Neural progenitor cell (in vitro differentiated cells): Measurements from ENCODE around the gene IDNK. TPM values are rescaled to one million over a fixed set of nuclear protein-coding genes. Genes with fewer than 3 reads are reported as not detected.
A peak's percentile ranks its signal among the peaks of the same experiment; 100 is the strongest.

Experiments
- DNase-seq: peaks from one replicate; pipeline ENCODE4 v3.0.0-alpha.2; 2016; ENCODE audit warnings: low spot score
- H2AFZ ChIP-seq: fragments of 200-600 bp; sonication (generic); replicated peaks from 2 replicates; pipeline ENCODE4 v1.6.1; 2016; ENCODE audit warnings: antibody characterized with exemption
- H3F3A ChIP-seq: fragments of 200-600 bp; sonication (generic); 2 replicates; pipeline ENCODE4 v1.6.1; 2016; ENCODE audit warnings: antibody characterized with exemption, low read depth
- H3K27ac ChIP-seq: fragments of 200-600 bp; sonication (generic); 2 replicates; pipeline ENCODE4 v1.5.1; 2016; ENCODE audit warnings: mild to moderate bottlenecking
- H3K27me3 ChIP-seq: fragments of 200-600 bp; sonication (generic); 2 replicates; pipeline ENCODE4 v1.6.1; 2016; ENCODE audit warnings: mild to moderate bottlenecking, moderate library complexity
- H3K36me3 ChIP-seq: fragments of 200-600 bp; sonication (generic); 2 replicates; pipeline ENCODE4 v1.5.1; 2016
- H3K4me1 ChIP-seq: fragments of 200-600 bp; sonication (generic); 2 replicates; pipeline ENCODE4 v1.6.1; 2016; ENCODE audit warnings: mixed run types
- H3K4me2 ChIP-seq: fragments of 200-600 bp; sonication (generic); 2 replicates; pipeline ENCODE4 v1.6.1; 2016
- H3K4me3 ChIP-seq: fragments of 200-600 bp; sonication (generic); 2 replicates; pipeline ENCODE4 v1.5.1; 2016
- H3K79me2 ChIP-seq: fragments of 200-600 bp; sonication (generic); 2 replicates; pipeline ENCODE4 v1.6.1; 2016; ENCODE audit warnings: low read depth
- H3K9ac ChIP-seq: fragments of 200-600 bp; sonication (generic); 2 replicates; pipeline ENCODE4 v1.6.1; 2016
- H3K9me3 ChIP-seq: fragments of 200-600 bp; sonication (generic); 2 replicates; pipeline ENCODE4 v1.5.1; 2016; ENCODE audit warnings: low read depth
- H4K20me1 ChIP-seq: fragments of 200-600 bp; sonication (generic); 2 replicates; pipeline ENCODE4 v1.6.1; 2016; ENCODE audit warnings: low read depth
- H3K27ac Mint-ChIP-seq: 3 replicates; pipeline ENCODE4 v1.8.0; 2021; ENCODE audit warnings: mixed read lengths
- H3K27me3 Mint-ChIP-seq: 2 replicates; pipeline ENCODE4 v1.8.0; 2022; ENCODE audit warnings: low read depth, mild to moderate bottlenecking, inconsistent platforms, moderate library complexity, mixed read lengths; ENCODE audit not compliant: insufficient read depth
- H3K36me3 Mint-ChIP-seq: 3 replicates; pipeline ENCODE4 v1.8.0; 2021; ENCODE audit warnings: mixed read lengths
- H3K4me1 Mint-ChIP-seq: 3 replicates; pipeline ENCODE4 v1.8.0; 2021; ENCODE audit warnings: mixed read lengths
- H3K4me3 Mint-ChIP-seq: 3 replicates; pipeline ENCODE4 v1.8.0; 2021; ENCODE audit warnings: mild to moderate bottlenecking, moderate library complexity, mixed read lengths
- H3K9me3 Mint-ChIP-seq: 3 replicates; pipeline ENCODE4 v1.8.0; 2020; ENCODE audit warnings: mixed read lengths
- CTCF ChIP-seq: fragments of 200-600 bp; sonication (generic); IDR thresholded peaks from 2 replicates; pipeline ENCODE4 v1.5.1; 2017; ENCODE audit warnings: antibody characterized with exemption, mild to moderate bottlenecking
- EZH2 ChIP-seq: fragments of 200-600 bp; sonication (generic); IDR thresholded peaks from 2 replicates; pipeline ENCODE4 v1.6.1; 2017; ENCODE audit warnings: antibody characterized with exemption, mild to moderate bottlenecking, moderate library complexity
- EZH2phosphoT487 ChIP-seq: fragments of 200-600 bp; sonication (generic); IDR thresholded peaks from 2 replicates; pipeline ENCODE4 v1.6.1; 2017; ENCODE audit warnings: antibody characterized with exemption
- total RNA-seq: library from RNA; depleted of rRNA; stranded (reverse); fragments of >200 nt; gene quantifications from 2 replicates; pipeline ENCODE4 v1.2.3, GENCODE V29; 2015; ENCODE audit warnings: low replicate concordance

Gene IDNK
- total RNA-seq, 1 donor from 2014 or later = 9.0 TPM

DNA sequence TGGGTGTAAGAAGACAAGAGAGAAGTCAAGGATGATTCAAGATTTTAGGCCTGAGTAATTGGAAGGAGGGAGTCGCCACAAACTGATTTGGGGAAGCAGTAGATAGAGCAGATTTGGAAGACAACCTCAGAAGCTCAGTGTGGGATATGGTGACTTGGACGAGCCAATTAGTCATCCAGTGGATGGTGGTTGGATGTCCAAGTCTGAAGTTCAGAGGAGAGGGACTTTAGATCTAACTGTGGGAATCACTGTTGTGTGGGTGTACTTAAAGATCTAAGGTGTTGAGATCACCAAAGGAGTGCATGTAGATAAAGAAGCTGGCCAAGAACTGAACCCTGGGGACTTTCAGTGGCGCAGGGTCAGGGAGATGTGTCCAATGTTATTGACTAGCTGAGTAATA is 2.2 kb downstream of the IDNK start:
- H3F3A ChIP-seq = peaks cover 12% of the 10 kb centered on the region
- no peak overlapping the region for H3K9ac ChIP-seq
- H3K36me3 Mint-ChIP-seq = peaks cover 11% of the 10 kb centered on the region
- TF ChIP-seq EZH2 (no peak), CTCF (no peak), EZH2phosphoT487 (no peak)
- peaks cover 27% of the 10 kb centered on the region for H3K4me1 Mint-ChIP-seq
- H3K27ac Mint-ChIP-seq = no peak overlapping the region
- H3K4me3 ChIP-seq = no peak overlapping the region
- H3K9me3 ChIP-seq = no peaks in the 10 kb centered on the region
- no peak overlapping the region for H3K27ac ChIP-seq
- no peaks in the 10 kb centered on the region for H3K9me3 Mint-ChIP-seq
- H3K4me3 Mint-ChIP-seq = no peak overlapping the region
- H2AFZ ChIP-seq = no peak overlapping the region
- H3K27me3 Mint-ChIP-seq = peaks cover 2% of the 10 kb centered on the region
- H3K4me2 ChIP-seq = no peak overlapping the region
- H3K27me3 ChIP-seq = no peaks in the 10 kb centered on the region
- H3K36me3 ChIP-seq = no peaks in the 10 kb centered on the region
- peaks cover 4% of the 10 kb centered on the region for H3K79me2 ChIP-seq
- H3K4me1 ChIP-seq = peaks cover 17% of the 10 kb centered on the region
- DNase-seq = no peak
- no peaks in the 10 kb centered on the region for H4K20me1 ChIP-seq

GRCh38 chr9:83628540-83628939 is 5.6 kb downstream of the IDNK start:
- Histone ChIP-seq H3F3A (peaks cover 22% of the 10 kb centered on the region), H3K9ac (no peak overlapping the region), H3K4me2 (no peak overlapping the region), H4K20me1 (no peaks in the 10 kb centered on the region), H3K36me3 (no peaks in the 10 kb centered on the region), H3K79me2 (peaks cover 4% of the 10 kb centered on the region), H3K27me3 (no peaks in the 10 kb centered on the region), H3K27ac (no peak overlapping the region), H2AFZ (no peak overlapping the region), H3K4me3 (no peak overlapping the region), H3K9me3 (no peaks in the 10 kb centered on the region), H3K4me1 (peaks cover 32% of the 10 kb centered on the region)
- H3K36me3 Mint-ChIP-seq = peaks cover 14% of the 10 kb centered on the region
- H3K27me3 Mint-ChIP-seq = peaks cover 2% of the 10 kb centered on the region
- no peaks in the 10 kb centered on the region for H3K9me3 Mint-ChIP-seq
- peaks cover 35% of the 10 kb centered on the region for H3K4me1 Mint-ChIP-seq
- no peak for DNase-seq
- no peak overlapping the region for H3K27ac Mint-ChIP-seq
- no peak overlapping the region for H3K4me3 Mint-ChIP-seq
- TF ChIP-seq EZH2 (no peak), EZH2phosphoT487 (no peak), CTCF (no peak)

GRCh38 chr9:83629433-83630104 is 6.6 kb downstream of the IDNK start:
- H3K79me2 ChIP-seq = no peaks in the 10 kb centered on the region
- no peaks in the 10 kb centered on the region for H4K20me1 ChIP-seq
- TF ChIP-seq EZH2 (no peak), CTCF (no peak), EZH2phosphoT487 (no peak)
- peaks cover 2% of the 10 kb centered on the region for H3K27me3 Mint-ChIP-seq
- no peaks in the 10 kb centered on the region for H3K9me3 ChIP-seq
- no peak overlapping the region for H3K9ac ChIP-seq
- peak overlapping the region; percentile 17 for H3K27ac Mint-ChIP-seq
- H3K4me3 Mint-ChIP-seq = no peak overlapping the region
- H3K27ac ChIP-seq = no peak overlapping the region
- H3K4me3 ChIP-seq = no peak overlapping the region
- H3K4me1 Mint-ChIP-seq = peaks cover 30% of the 10 kb centered on the region
- no peak for DNase-seq
- peaks cover 10% of the 10 kb centered on the region for H3K36me3 Mint-ChIP-seq
- H3K27me3 ChIP-seq = no peaks in the 10 kb centered on the region
- peak overlapping the region; percentile 18 for H3K4me2 ChIP-seq
- no peaks in the 10 kb centered on the region for H3K36me3 ChIP-seq
- peaks cover 22% of the 10 kb centered on the region for H3K4me1 ChIP-seq
- H3F3A ChIP-seq = peaks cover 18% of the 10 kb centered on the region
- no peak overlapping the region for H2AFZ ChIP-seq
- no peaks in the 10 kb centered on the region for H3K9me3 Mint-ChIP-seq
